DOHH2 (cell line): ENCODE results near the gene CLDN14.

Source experiments
- H3F3A ChIP-seq: fragments of 200-600 bp; sonication (generic), shearing (Covaris generic); 2 replicates; pipeline ENCODE4 v1.6.0; 2016; ENCODE audit warnings: antibody characterized with exemption, mild to moderate bottlenecking; ENCODE audit not compliant: control insufficient read depth, insufficient read depth
- H3K27ac ChIP-seq: fragments of 200-600 bp; sonication (generic); 2 replicates; pipeline ENCODE4 v1.5.1; 2014; ENCODE audit warnings: low read depth, mild to moderate bottlenecking, low read length, moderate library complexity
- H3K27me3 ChIP-seq: fragments of 200-600 bp; sonication (generic); 2 replicates; pipeline ENCODE4 v1.6.1; 2014; ENCODE audit warnings: mild to moderate bottlenecking, low read length, mixed read lengths; ENCODE audit not compliant: control insufficient read depth
- H3K36me3 ChIP-seq: fragments of 200-600 bp; sonication (generic); 2 replicates; pipeline ENCODE4 v1.6.1; 2014; ENCODE audit warnings: mild to moderate bottlenecking, low read length, moderate library complexity, mixed read lengths; ENCODE audit not compliant: control insufficient read depth
- H3K4me1 ChIP-seq: fragments of 200-600 bp; sonication (generic); 2 replicates; pipeline ENCODE4 v1.6.1; 2014; ENCODE audit warnings: mild to moderate bottlenecking, low read length, mixed read lengths; ENCODE audit not compliant: control insufficient read depth
- H3K4me2 ChIP-seq: fragments of 200-600 bp; sonication (generic); 2 replicates; pipeline ENCODE4 v1.6.0; 2014; ENCODE audit warnings: mild to moderate bottlenecking, low read length, moderate library complexity
- H3K4me3 ChIP-seq: fragments of 200-600 bp; sonication (generic); 2 replicates; pipeline ENCODE4 v1.5.1; 2014; ENCODE audit warnings: mild to moderate bottlenecking, low read length, mixed read lengths
- H3K79me2 ChIP-seq: fragments of 200-600 bp; sonication (generic); 2 replicates; pipeline ENCODE4 v1.6.1; 2014; ENCODE audit warnings: mild to moderate bottlenecking, low read length, mixed read lengths; ENCODE audit not compliant: control insufficient read depth
- H3K9me2 ChIP-seq: fragments of 200-600 bp; sonication (generic); replicated peaks from 2 replicates; pipeline ENCODE4 v1.6.1; 2014; ENCODE audit warnings: mild to moderate bottlenecking, low read length, mixed read lengths; ENCODE audit not compliant: control insufficient read depth
- H3K9me3 ChIP-seq: fragments of 200-600 bp; sonication (generic); 2 replicates; pipeline ENCODE4 v1.6.1; 2014; ENCODE audit warnings: antibody characterized with exemption, low read length, mixed read lengths; ENCODE audit not compliant: control insufficient read depth, insufficient read depth
- H4K20me1 ChIP-seq: fragments of 200-600 bp; sonication (generic); 2 replicates; pipeline ENCODE4 v1.6.0; 2014; ENCODE audit warnings: low read depth, mild to moderate bottlenecking, antibody characterized with exemption, low read length, moderate library complexity; ENCODE audit not compliant: control insufficient read depth, insufficient read depth
- EZH2phosphoT487 ChIP-seq: fragments of 200-600 bp; sonication (generic); IDR thresholded peaks from 2 replicates; pipeline ENCODE4 v1.6.1; 2017; ENCODE audit warnings: borderline replicate concordance, mild to moderate bottlenecking, antibody characterized with exemption, low read length, moderate library complexity, mixed read lengths
- TF ChIP-seq, protein P1 (sequence below): fragments of 200-600 bp; sonication (generic); IDR thresholded peaks from one replicate; pipeline ENCODE4 v1.5.1; 2014; ENCODE audit warnings: antibody characterized with exemption, mild to moderate bottlenecking, low read depth, low read length; ENCODE audit not compliant: poor library complexity, severe bottlenecking

The CLDN14 gene

GRCh38 chr21:36430841-36431240, 49.1 kb downstream of the CLDN14 start:
- Histone ChIP-seq H3K4me3 (no peak overlapping the region), H3K27ac (no peak overlapping the region), H3K79me2 (no peaks in the 10 kb centered on the region), H3K9me3 (no peaks in the 10 kb centered on the region), H3K4me1 (no peaks in the 10 kb centered on the region), H3K4me2 (no peak overlapping the region), H3K36me3 (no peaks in the 10 kb centered on the region), H3K27me3 (peaks cover 11% of the 10 kb centered on the region), H4K20me1 (no peaks in the 10 kb centered on the region), H3K9me2 (no peaks in the 10 kb centered on the region), H3F3A (no peaks in the 10 kb centered on the region)
- TF ChIP-seq, protein P1, sequence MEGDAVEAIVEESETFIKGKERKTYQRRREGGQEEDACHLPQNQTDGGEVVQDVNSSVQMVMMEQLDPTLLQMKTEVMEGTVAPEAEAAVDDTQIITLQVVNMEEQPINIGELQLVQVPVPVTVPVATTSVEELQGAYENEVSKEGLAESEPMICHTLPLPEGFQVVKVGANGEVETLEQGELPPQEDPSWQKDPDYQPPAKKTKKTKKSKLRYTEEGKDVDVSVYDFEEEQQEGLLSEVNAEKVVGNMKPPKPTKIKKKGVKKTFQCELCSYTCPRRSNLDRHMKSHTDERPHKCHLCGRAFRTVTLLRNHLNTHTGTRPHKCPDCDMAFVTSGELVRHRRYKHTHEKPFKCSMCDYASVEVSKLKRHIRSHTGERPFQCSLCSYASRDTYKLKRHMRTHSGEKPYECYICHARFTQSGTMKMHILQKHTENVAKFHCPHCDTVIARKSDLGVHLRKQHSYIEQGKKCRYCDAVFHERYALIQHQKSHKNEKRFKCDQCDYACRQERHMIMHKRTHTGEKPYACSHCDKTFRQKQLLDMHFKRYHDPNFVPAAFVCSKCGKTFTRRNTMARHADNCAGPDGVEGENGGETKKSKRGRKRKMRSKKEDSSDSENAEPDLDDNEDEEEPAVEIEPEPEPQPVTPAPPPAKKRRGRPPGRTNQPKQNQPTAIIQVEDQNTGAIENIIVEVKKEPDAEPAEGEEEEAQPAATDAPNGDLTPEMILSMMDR: no peak
- TF ChIP-seq EZH2phosphoT487: no peak

DNA sequence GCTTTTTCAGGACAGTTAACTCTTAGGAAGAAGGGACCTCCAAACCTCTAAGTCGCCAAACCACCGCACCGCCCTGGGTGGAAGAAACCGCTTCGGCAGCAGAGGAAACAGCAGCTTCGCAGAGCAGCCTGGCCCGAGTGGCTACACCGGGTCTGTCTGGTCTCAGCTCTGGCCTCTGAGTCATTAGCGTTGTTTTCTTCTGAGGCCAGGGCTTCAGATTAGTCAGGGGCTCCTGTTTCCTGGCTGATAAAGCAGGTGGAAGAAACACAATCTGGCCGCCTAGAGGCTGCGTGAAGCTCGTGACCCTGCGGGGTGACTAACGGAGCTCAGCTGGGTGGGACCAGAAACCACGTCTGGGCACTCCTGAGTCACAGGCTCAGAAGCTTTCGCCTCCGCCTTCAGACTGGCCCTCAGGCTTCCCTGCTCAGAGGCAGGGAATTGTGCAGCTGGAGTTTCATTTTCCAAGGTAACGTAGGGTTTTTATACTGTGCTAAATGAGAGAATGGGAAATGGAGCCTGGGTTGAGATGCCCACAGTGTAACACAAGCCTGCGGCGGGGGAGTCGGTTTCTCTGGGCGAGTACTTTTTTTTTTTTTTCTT, 49.9 kb downstream of the CLDN14 start:
- H3K4me3 ChIP-seq: no peak overlapping the region
- no peaks in the 10 kb centered on the region for H3K4me1 ChIP-seq
- no peak overlapping the region for H3K27ac ChIP-seq

GRCh38 chr21:36428761-36429432, 51.0 kb downstream of the CLDN14 start:
- no peak overlapping the region for H3K4me2 ChIP-seq
- H4K20me1 ChIP-seq: no peaks in the 10 kb centered on the region
- TF ChIP-seq, protein P1: no peak
- no peak for TF ChIP-seq EZH2phosphoT487
- no peaks in the 10 kb centered on the region for H3F3A ChIP-seq
- no peak overlapping the region for H3K4me3 ChIP-seq
- H3K36me3 ChIP-seq: no peaks in the 10 kb centered on the region
- no peaks in the 10 kb centered on the region for H3K79me2 ChIP-seq
- H3K27me3 ChIP-seq: peaks cover 11% of the 10 kb centered on the region
- H3K9me3 ChIP-seq: no peaks in the 10 kb centered on the region
- H3K4me1 ChIP-seq: no peaks in the 10 kb centered on the region
- no peaks in the 10 kb centered on the region for H3K9me2 ChIP-seq
- H3K27ac ChIP-seq: no peak overlapping the region

More for the DNA sequence above, 49.9 kb downstream of the CLDN14 start:
- Histone ChIP-seq H3K36me3 (no peaks in the 10 kb centered on the region), H3K9me3 (no peaks in the 10 kb centered on the region), H3K9me2 (no peaks in the 10 kb centered on the region), H3K27me3 (peaks cover 11% of the 10 kb centered on the region), H4K20me1 (no peaks in the 10 kb centered on the region), H3F3A (no peaks in the 10 kb centered on the region), H3K4me2 (no peak overlapping the region), H3K79me2 (no peaks in the 10 kb centered on the region)
- TF ChIP-seq EZH2phosphoT487: no peak
- TF ChIP-seq, protein P1: no peak
